ENCODE results near the gene HBEGF. TPM values are rescaled to one million over a fixed set of nuclear protein-coding genes. Genes with fewer than 3 reads are reported as not detected.

HBEGF gene
- polyA plus RNA-seq, 1 donor = 4.7 TPM

DNA sequence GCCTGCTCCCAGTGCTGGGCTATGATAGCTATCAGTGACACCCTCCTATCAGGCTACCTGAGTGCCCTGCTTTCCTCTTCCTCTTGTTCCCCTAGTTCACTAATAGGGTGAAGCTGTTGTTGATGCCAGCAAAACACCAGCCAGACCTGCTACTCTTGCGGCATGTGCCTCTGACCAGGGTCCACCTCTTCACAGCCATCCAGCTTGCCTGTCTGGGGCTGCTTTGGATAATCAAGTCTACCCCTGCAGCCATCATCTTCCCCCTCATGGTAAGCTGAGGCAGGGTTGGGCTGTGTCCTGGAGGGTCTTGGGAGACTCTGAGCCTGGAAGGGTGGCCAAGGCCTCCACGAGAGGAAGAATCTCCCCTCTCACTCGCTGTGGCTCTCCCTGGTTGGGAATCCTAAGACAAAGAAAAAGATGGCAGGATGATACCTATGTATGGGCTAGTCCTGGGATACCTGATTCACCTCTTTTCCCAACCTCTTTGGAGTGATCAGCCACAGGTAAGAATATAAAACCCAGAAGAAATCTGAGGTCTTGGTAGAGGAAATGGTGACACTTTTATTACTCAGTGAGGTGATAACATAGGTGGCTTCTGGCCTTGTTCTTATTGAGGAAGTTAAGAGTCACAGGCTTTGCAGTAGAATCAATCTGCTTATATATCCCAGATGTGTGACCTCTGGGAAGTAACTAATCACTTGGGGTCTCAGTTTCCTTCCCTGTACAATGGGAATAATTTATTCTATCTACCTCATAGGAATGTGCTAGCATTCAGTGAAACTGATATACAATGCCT is 25.2 kb upstream of the HBEGF start:
- no peak overlapping the region for H3K27ac ChIP-seq (ENCODE audit: low read length)
- no peak for DNase-seq
- H3K27me3 ChIP-seq (ENCODE audit: control insufficient read depth, insufficient read depth, low read length) = no peaks in the 10 kb centered on the region
- no peaks in the 10 kb centered on the region for H3K9me3 ChIP-seq (ENCODE audit: control insufficient read depth, low read depth, low read length)
- no peaks in the 10 kb centered on the region for H3K4me1 ChIP-seq (ENCODE audit: control insufficient read depth, insufficient read depth, low read length)
- H3K4me3 ChIP-seq (ENCODE audit: low read length) = no peak overlapping the region
- H3K36me3 ChIP-seq (ENCODE audit: control insufficient read depth, insufficient read depth, low read length) = no peaks in the 10 kb centered on the region
- no CpG with 5 or more reads among the region's 3 CpGs for WGBS (ENCODE audit: insufficient coverage, low lambda C conversion rate)

DNA sequence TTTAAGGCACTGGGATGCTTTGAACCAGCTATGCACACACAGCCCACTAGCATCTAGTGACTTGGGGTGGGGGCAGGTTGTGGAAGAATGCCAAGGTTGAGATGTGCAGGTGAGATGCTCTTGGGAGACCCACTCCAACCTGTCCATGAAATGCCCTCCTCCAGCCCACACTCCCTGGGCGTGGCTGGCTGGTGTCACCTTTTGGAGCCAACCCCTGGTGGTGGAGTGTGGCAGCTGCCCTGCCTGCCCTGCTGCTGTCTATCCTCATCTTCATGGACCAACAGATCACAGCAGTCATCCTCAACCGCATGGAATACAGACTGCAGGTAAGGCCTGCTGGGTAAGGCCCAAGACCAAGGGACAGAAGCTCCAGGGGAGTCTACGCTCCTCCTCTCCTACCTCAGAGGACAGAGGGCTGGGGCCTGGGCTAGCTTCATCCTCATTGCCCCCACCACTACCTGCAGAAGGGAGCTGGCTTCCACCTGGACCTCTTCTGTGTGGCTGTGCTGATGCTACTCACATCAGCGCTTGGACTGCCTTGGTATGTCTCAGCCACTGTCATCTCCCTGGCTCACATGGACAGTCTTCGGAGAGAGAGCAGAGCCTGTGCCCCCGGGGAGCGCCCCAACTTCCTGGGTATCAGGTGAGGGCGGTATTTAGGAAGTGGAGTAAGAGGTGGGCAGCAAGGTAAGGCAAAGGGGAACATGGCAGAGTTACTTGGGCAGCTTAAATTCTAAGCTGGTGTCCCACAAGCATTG is 21.0 kb upstream of the HBEGF start:
- H3K27ac ChIP-seq (ENCODE audit: low read length) = no peak overlapping the region
- WGBS (ENCODE audit: insufficient coverage, low lambda C conversion rate) = no CpG with 5 or more reads among the region's 8 CpGs
- H3K4me1 ChIP-seq (ENCODE audit: control insufficient read depth, insufficient read depth, low read length) = peaks cover 3% of the 10 kb centered on the region

DNA sequence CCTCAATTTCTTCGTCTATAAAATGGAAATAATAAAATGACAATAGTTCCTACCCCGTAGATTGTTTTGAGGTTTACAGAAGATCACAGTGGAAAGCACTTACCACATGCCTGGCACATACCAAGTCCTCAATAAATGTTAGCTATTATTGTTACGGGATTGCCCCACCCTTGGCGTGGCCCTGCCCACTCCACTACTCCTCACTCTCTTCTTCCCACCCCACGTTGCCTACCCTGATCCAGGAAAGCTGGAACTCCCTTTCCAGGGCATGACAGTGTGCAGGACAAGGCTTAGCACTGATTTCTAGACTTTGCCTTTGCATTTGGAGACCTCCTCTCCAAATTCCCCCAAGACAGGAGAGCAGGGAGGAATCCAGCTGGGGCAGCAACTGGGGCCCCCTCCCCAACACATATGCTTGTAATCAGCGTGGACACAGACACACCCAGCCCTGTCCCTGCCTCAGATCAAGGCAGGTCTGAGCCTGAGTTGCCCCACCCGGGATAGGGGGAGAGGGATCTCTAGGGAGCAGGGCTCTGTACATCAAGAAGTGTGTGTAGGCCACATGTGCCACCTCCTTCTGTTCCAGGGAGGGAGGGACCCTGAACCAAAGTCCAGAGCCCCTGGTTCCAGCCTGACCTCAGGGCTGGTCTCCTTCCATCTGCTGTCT is 20.3 kb upstream of the HBEGF start:
- no peak overlapping the region for H3K27ac ChIP-seq (ENCODE audit: low read length)
- H3K4me3 ChIP-seq (ENCODE audit: low read length) = no peak overlapping the region
- H3K27me3 ChIP-seq (ENCODE audit: control insufficient read depth, insufficient read depth, low read length) = peaks cover 3% of the 10 kb centered on the region
- 80% methylated on average over 2 of the region's 7 CpGs for WGBS (ENCODE audit: insufficient coverage, low lambda C conversion rate)
- DNase-seq = no peak
- peaks cover 3% of the 10 kb centered on the region for H3K4me1 ChIP-seq (ENCODE audit: control insufficient read depth, insufficient read depth, low read length)
- no peaks in the 10 kb centered on the region for H3K9me3 ChIP-seq (ENCODE audit: control insufficient read depth, low read depth, low read length)
- H3K36me3 ChIP-seq (ENCODE audit: control insufficient read depth, insufficient read depth, low read length) = no peaks in the 10 kb centered on the region

More for the DNA sequence above, 21.0 kb upstream of the HBEGF start:
- DNase-seq = no peak
- Histone ChIP-seq H3K27me3 (ENCODE audit: control insufficient read depth, insufficient read depth, low read length) (peaks cover 3% of the 10 kb centered on the region), H3K4me3 (ENCODE audit: low read length) (no peak overlapping the region), H3K36me3 (ENCODE audit: control insufficient read depth, insufficient read depth, low read length) (no peaks in the 10 kb centered on the region), H3K9me3 (ENCODE audit: control insufficient read depth, low read depth, low read length) (no peaks in the 10 kb centered on the region)

DNA sequence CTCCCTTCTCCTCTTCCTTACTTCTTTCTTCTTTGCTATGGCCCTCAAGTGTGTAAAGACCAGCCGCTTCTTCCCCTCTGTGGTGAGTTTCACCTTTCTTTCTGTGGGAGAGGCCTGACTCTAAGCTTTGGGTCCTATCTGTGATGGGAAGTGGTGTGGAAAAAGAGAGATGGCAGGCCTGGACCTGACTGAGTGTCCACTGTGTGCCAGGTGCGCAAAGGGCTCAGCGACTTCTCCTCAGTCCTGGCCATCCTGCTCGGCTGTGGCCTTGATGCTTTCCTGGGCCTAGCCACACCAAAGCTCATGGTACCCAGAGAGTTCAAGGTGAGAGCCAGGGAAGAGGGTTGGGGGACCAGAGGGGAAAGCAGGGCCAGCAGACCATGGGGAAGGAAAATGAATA is 19.5 kb upstream of the HBEGF start:
- Histone ChIP-seq H3K36me3 (ENCODE audit: control insufficient read depth, insufficient read depth, low read length) (no peaks in the 10 kb centered on the region), H3K27ac (ENCODE audit: low read length) (no peak overlapping the region), H3K4me1 (ENCODE audit: control insufficient read depth, insufficient read depth, low read length) (peaks cover 3% of the 10 kb centered on the region), H3K4me3 (ENCODE audit: low read length) (no peak overlapping the region), H3K9me3 (ENCODE audit: control insufficient read depth, low read depth, low read length) (no peaks in the 10 kb centered on the region), H3K27me3 (ENCODE audit: control insufficient read depth, insufficient read depth, low read length) (peaks cover 3% of the 10 kb centered on the region)
- DNase-seq = no peak
- no CpG with 5 or more reads among the region's 4 CpGs for WGBS (ENCODE audit: insufficient coverage, low lambda C conversion rate)

DNA sequence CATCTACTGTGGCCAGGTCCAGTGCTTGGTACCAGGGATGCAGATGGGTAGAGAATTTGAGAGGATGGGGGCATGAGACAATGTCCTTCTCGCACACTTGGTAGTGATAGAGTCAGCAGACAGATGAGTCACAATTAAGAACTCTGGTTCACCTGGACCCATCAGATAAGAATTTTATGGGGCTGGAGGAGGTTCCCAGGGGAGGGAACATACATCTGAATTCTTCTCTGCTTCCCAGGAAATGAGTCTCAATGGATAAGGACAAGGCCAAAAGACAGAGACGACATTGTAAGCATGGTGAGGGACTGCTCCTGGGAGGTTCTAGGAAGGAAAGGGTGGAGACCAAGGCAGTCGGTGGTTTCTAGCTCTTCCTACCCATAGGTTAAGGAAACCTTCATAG is 18.9 kb upstream of the HBEGF start:
- Histone ChIP-seq H3K4me1 (ENCODE audit: control insufficient read depth, insufficient read depth, low read length) (peaks cover 3% of the 10 kb centered on the region), H3K27ac (ENCODE audit: low read length) (no peak overlapping the region), H3K36me3 (ENCODE audit: control insufficient read depth, insufficient read depth, low read length) (no peaks in the 10 kb centered on the region), H3K9me3 (ENCODE audit: control insufficient read depth, low read depth, low read length) (no peaks in the 10 kb centered on the region), H3K27me3 (ENCODE audit: control insufficient read depth, insufficient read depth, low read length) (peaks cover 3% of the 10 kb centered on the region), H3K4me3 (ENCODE audit: low read length) (no peak overlapping the region)
- no peak for DNase-seq
- 40% methylated on average over 1 of the region's 3 CpGs for WGBS (ENCODE audit: insufficient coverage, low lambda C conversion rate)

DNA sequence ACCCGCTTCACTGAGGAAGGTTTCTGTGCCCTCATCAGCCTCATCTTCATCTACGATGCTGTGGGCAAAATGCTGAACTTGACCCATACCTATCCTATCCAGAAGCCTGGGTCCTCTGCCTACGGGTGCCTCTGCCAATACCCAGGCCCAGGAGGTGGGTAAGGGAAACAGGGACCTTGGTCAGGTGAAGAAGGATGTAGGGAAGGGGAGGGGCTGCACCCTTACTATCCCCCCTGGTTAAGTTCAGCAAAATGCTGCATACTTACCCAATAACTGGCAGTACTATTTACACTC is 18.0 kb upstream of the HBEGF start:
- WGBS (ENCODE audit: insufficient coverage, low lambda C conversion rate) = no CpG with 5 or more reads among the region's 3 CpGs
- no peaks in the 10 kb centered on the region for H3K9me3 ChIP-seq (ENCODE audit: control insufficient read depth, low read depth, low read length)
- no peak for DNase-seq
- peaks cover 3% of the 10 kb centered on the region for H3K4me1 ChIP-seq (ENCODE audit: control insufficient read depth, insufficient read depth, low read length)
- H3K4me3 ChIP-seq (ENCODE audit: low read length) = no peak overlapping the region
- H3K27ac ChIP-seq (ENCODE audit: low read length) = no peak overlapping the region
- peaks cover 3% of the 10 kb centered on the region for H3K27me3 ChIP-seq (ENCODE audit: control insufficient read depth, insufficient read depth, low read length)
- no peaks in the 10 kb centered on the region for H3K36me3 ChIP-seq (ENCODE audit: control insufficient read depth, insufficient read depth, low read length)

DNA sequence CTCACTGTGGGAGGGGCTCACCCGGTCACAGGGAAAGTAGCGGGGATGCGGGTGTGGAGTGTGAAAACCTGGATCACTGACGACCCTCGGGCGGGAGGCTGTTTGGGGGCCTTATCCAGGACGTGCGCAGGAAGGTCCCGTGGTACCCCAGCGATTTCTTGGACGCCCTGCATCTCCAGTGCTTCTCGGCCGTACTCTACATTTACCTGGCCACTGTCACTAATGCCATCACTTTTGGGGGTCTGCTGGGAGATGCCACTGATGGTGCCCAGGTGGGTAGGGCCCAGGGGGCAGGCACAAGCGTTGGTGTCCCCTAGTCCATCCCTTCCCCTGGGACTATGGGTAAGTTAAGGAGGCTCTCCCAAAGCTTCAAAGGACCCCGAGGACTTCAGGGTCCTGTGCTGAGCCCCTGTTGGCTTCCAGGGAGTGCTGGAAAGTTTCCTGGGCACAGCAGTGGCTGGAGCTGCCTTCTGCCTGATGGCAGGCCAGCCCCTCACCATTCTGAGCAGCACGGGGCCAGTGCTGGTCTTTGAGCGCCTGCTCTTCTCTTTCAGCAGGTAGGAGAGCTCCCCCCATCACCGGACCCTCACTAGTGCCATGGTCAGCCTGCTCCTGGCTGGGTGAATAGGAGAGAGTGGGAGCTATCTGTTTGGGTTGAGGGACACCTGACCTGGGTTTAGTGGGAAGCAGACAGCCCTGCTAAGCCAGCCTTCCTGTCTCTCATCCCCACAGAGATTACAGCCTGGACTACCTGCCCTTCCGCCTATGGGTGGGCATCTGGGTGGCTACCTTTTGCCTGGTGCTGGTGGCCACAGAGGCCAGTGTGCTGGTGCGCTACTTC is 17.4 kb upstream of the HBEGF start:
- H3K27me3 ChIP-seq (ENCODE audit: control insufficient read depth, insufficient read depth, low read length) = peaks cover 3% of the 10 kb centered on the region
- no peak overlapping the region for H3K27ac ChIP-seq (ENCODE audit: low read length)
- DNase-seq = no peak
- H3K4me3 ChIP-seq (ENCODE audit: low read length) = peak overlapping the region; percentile 27
- no peaks in the 10 kb centered on the region for H3K36me3 ChIP-seq (ENCODE audit: control insufficient read depth, insufficient read depth, low read length)
- no peaks in the 10 kb centered on the region for H3K9me3 ChIP-seq (ENCODE audit: control insufficient read depth, low read depth, low read length)
- H3K4me1 ChIP-seq (ENCODE audit: control insufficient read depth, insufficient read depth, low read length) = peaks cover 3% of the 10 kb centered on the region
- WGBS (ENCODE audit: insufficient coverage, low lambda C conversion rate) = no CpG with 5 or more reads among the region's 20 CpGs

DNA sequence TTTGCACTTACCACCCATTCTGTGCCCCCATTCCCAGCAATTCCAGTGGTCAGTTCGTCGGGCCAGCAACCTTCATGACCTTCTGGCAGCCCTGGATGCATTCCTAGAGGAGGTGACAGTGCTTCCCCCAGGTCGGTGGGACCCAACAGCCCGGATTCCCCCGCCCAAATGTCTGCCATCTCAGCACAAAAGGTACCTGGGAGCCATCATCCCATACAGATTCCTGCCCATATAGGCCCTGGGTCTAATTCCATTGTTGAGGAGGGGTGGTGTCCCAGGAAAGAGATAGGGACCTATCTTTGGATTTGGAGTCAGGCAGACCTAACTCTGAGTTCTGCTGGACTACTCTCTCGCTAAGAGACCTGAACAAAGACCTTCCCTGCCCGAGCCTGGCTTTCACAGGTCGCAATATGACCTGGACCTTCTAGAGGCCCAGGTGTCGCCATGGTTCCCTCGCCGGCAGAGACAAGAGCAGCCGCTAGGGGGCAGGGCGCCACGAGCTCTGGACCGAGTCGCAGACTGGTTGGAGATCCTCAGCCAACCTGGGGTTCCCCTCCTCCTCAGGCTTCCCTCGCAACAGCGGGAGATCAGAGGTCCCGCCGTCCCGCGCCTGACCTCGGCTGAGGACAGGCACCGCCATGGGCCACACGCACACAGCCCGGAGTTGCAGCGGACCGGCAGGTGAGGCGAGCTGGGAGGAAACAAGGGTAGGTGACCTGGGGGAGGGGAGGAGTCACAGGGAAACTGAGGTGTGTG is 16.6 kb upstream of the HBEGF start:
- H3K4me3 ChIP-seq (ENCODE audit: low read length) = peak overlapping the region; percentile 27
- H3K27me3 ChIP-seq (ENCODE audit: control insufficient read depth, insufficient read depth, low read length) = peaks cover 3% of the 10 kb centered on the region
- no peaks in the 10 kb centered on the region for H3K9me3 ChIP-seq (ENCODE audit: control insufficient read depth, low read depth, low read length)
- no CpG with 5 or more reads among the region's 29 CpGs for WGBS (ENCODE audit: insufficient coverage, low lambda C conversion rate)
- H3K36me3 ChIP-seq (ENCODE audit: control insufficient read depth, insufficient read depth, low read length) = no peaks in the 10 kb centered on the region
- peaks cover 3% of the 10 kb centered on the region for H3K4me1 ChIP-seq (ENCODE audit: control insufficient read depth, insufficient read depth, low read length)
- H3K27ac ChIP-seq (ENCODE audit: low read length) = no peak overlapping the region
- peak; percentile 76 to 84 for DNase-seq

DNA sequence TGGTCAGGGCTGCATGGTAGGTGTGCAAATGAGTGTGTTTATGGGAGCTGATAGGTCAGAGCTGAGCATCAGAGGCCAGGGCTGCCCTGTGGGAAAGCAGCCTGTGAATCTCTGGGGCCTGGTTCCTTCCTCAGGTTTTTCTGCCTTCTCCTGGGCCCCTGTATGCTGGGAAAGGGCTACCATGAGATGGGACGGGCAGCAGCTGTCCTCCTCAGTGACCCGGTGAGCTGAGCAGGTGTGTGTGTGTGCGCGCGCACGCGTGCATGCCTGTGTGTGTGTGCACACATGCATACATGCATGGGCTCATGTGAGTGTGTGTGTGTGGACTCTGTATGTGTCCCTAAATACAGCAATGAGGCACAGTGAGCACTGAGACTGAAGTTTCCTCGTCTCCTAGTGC is 15.9 kb upstream of the HBEGF start:
- DNase-seq = no peak
- Histone ChIP-seq H3K9me3 (ENCODE audit: control insufficient read depth, low read depth, low read length) (no peaks in the 10 kb centered on the region), H3K27ac (ENCODE audit: low read length) (no peak overlapping the region), H3K4me3 (ENCODE audit: low read length) (no peak overlapping the region), H3K4me1 (ENCODE audit: control insufficient read depth, insufficient read depth, low read length) (peaks cover 6% of the 10 kb centered on the region), H3K36me3 (ENCODE audit: control insufficient read depth, insufficient read depth, low read length) (no peaks in the 10 kb centered on the region), H3K27me3 (ENCODE audit: control insufficient read depth, insufficient read depth, low read length) (peaks cover 3% of the 10 kb centered on the region)
- no CpG with 5 or more reads among the region's 8 CpGs for WGBS (ENCODE audit: insufficient coverage, low lambda C conversion rate)

Measured in large intestine (tissue), 3 donors.